H9 (cell line): ENCODE measurements around the gene HNF1A. TPM values are rescaled to one million over a fixed set of nuclear protein-coding genes. Genes with fewer than 3 reads are reported as not detected.

ENCODE experiments used
- DNase-seq: peaks from one replicate; pipeline ENCODE4 v3.0.0-alpha.2; 2017
- H2AFZ ChIP-seq: one replicate; pipeline ENCODE4 v1.6.1; 2013; ENCODE audit warnings: mild to moderate bottlenecking, low read length, control low read depth, moderate library complexity
- H2AK5ac ChIP-seq: 2 replicates; pipeline ENCODE4 v1.6.1; 2013; ENCODE audit warnings: low read length, control low read depth, mixed read lengths; ENCODE audit not compliant: insufficient read length
- H2BK120ac ChIP-seq: one replicate; pipeline ENCODE4 v1.6.1; 2013; ENCODE audit warnings: low read depth, mild to moderate bottlenecking, low read length, control low read depth, inconsistent platforms; ENCODE audit not compliant: poor library complexity, severe bottlenecking
- H2BK12ac ChIP-seq: 2 replicates; pipeline ENCODE4 v1.6.1; 2013; ENCODE audit warnings: low read length, control low read depth, mixed read lengths, low read depth; ENCODE audit not compliant: insufficient read length
- H2BK15ac ChIP-seq: 2 replicates; pipeline ENCODE4 v1.6.1; 2013; ENCODE audit warnings: low read depth, low read length, control low read depth
- H2BK20ac ChIP-seq: one replicate; pipeline ENCODE4 v1.6.1; 2013; ENCODE audit warnings: low read depth, mild to moderate bottlenecking, low read length, control low read depth, inconsistent platforms; ENCODE audit not compliant: poor library complexity, severe bottlenecking
- H2BK5ac ChIP-seq: 2 replicates; pipeline ENCODE4 v1.6.1; 2013; ENCODE audit warnings: low read length, control low read depth, mixed read lengths; ENCODE audit not compliant: insufficient read length
- H3K14ac ChIP-seq: 2 replicates; pipeline ENCODE4 v1.6.1; 2013; ENCODE audit warnings: low read length, control low read depth; ENCODE audit not compliant: insufficient read depth
- H3K18ac ChIP-seq: 2 replicates; pipeline ENCODE4 v1.6.1; 2013; ENCODE audit warnings: low read depth, mild to moderate bottlenecking, mixed read lengths, low read length, control low read depth; ENCODE audit not compliant: insufficient read length
- H3K23ac ChIP-seq: 2 replicates; pipeline ENCODE4 v1.6.1; 2013; ENCODE audit warnings: low read length, control low read depth, mixed read lengths, low read depth; ENCODE audit not compliant: insufficient read length
- H3K23me2 ChIP-seq: 2 replicates; pipeline ENCODE4 v1.6.1; 2013; ENCODE audit warnings: low read depth, mild to moderate bottlenecking, mixed read lengths, low read length, control low read depth; ENCODE audit not compliant: insufficient read length, poor library complexity, severe bottlenecking
- H3K27ac ChIP-seq: 2 replicates; pipeline ENCODE4 v1.5.1; 2013; ENCODE audit warnings: low read length, control low read depth, mixed read lengths, low read depth; ENCODE audit not compliant: insufficient read length
- H3K27me3 ChIP-seq: 2 replicates; pipeline ENCODE4 v1.6.1; 2013; ENCODE audit warnings: low read length, control low read depth, inconsistent platforms; ENCODE audit not compliant: insufficient read depth
- H3K4ac ChIP-seq: 2 replicates; pipeline ENCODE4 v1.6.1; 2013; ENCODE audit warnings: low read depth, mild to moderate bottlenecking, control low read depth, inconsistent platforms, low read length, moderate library complexity
- H3K4me1 ChIP-seq: 2 replicates; pipeline ENCODE4 v1.6.1; 2013; ENCODE audit warnings: low read length, control low read depth, inconsistent platforms; ENCODE audit not compliant: insufficient read depth
- H3K4me2 ChIP-seq: 2 replicates; pipeline ENCODE4 v1.6.1; 2013; ENCODE audit warnings: low read length, control low read depth, mixed read lengths; ENCODE audit not compliant: insufficient read length, insufficient read depth
- H3K56ac ChIP-seq: 2 replicates; pipeline ENCODE4 v1.6.1; 2013; ENCODE audit warnings: low read depth, mild to moderate bottlenecking, mixed read lengths, low read length, control low read depth; ENCODE audit not compliant: insufficient read length
- H3K79me1 ChIP-seq: 2 replicates; pipeline ENCODE4 v1.6.1; 2013; ENCODE audit warnings: low read depth, mild to moderate bottlenecking, moderate library complexity, low read length, control low read depth, inconsistent platforms; ENCODE audit not compliant: insufficient read depth, poor library complexity, severe bottlenecking
- H3K79me2 ChIP-seq: 2 replicates; pipeline ENCODE4 v1.6.1; 2013; ENCODE audit warnings: low read length, control low read depth, inconsistent platforms; ENCODE audit not compliant: insufficient read depth
- H3K9ac ChIP-seq: 2 replicates; pipeline ENCODE4 v1.6.1; 2013; ENCODE audit warnings: low read length, control low read depth, mixed read lengths; ENCODE audit not compliant: insufficient read length; ENCODE audit errors: extremely low read depth
- H3K9me3 ChIP-seq: one replicate; pipeline ENCODE4 v1.6.1; 2013; ENCODE audit warnings: low read depth, low read length, inconsistent platforms; ENCODE audit not compliant: control insufficient read depth
- H3T11ph ChIP-seq: one replicate; pipeline ENCODE4 v1.6.1; 2013; ENCODE audit warnings: mild to moderate bottlenecking, low read length, control low read depth, inconsistent platforms
- H4K20me1 ChIP-seq: one replicate; pipeline ENCODE4 v1.6.1; 2013; ENCODE audit not compliant: control insufficient read depth, insufficient read length, insufficient read depth
- H4K5ac ChIP-seq: 2 replicates; pipeline ENCODE4 v1.6.1; 2013; ENCODE audit warnings: low read depth, mild to moderate bottlenecking, mixed read lengths, low read length, control low read depth; ENCODE audit not compliant: insufficient read length
- H4K8ac ChIP-seq: replicated peaks from 2 replicates; pipeline ENCODE4 v1.6.1; 2013; ENCODE audit warnings: low read length, control low read depth, mixed read lengths, low read depth; ENCODE audit not compliant: insufficient read length
- H4K91ac ChIP-seq: 2 replicates; pipeline ENCODE4 v1.6.1; 2013; ENCODE audit warnings: low read depth, mild to moderate bottlenecking, moderate library complexity, mixed read lengths, low read length, control low read depth; ENCODE audit not compliant: insufficient read length
- H3K27ac Mint-ChIP-seq, 3 experiments: 2 replicates in 2 of 3; 3 replicates in 1 of 3; pipeline ENCODE4 v1.8.0; 2020 to 2021; ENCODE audit warnings: mixed read lengths in 3 of 3, mild to moderate bottlenecking in 1 of 3, moderate library complexity in 1 of 3
- H3K27me3 Mint-ChIP-seq: 2 replicates; pipeline ENCODE4 v1.8.0; 2021; ENCODE audit warnings: low read depth, mild to moderate bottlenecking, moderate library complexity, mixed read lengths
- H3K36me3 Mint-ChIP-seq, 3 experiments: 2 replicates in 2 of 3; 3 replicates in 1 of 3; pipeline ENCODE4 v1.8.0; 2020 to 2021; ENCODE audit warnings: low read depth in 3 of 3, mixed read lengths in 3 of 3; ENCODE audit not compliant: insufficient read depth in 1 of 3
- H3K4me1 Mint-ChIP-seq, 2 experiments: 2 replicates each; pipeline ENCODE4 v1.8.0; 2020; ENCODE audit warnings: mixed read lengths in 2 of 2
- H3K4me3 Mint-ChIP-seq, 2 experiments: 2 replicates in 1 of 2; 3 replicates in 1 of 2; pipeline ENCODE4 v1.8.0; 2020 to 2021; ENCODE audit warnings: mild to moderate bottlenecking in 2 of 2, mixed read lengths in 2 of 2, moderate library complexity in 1 of 2
- H3K9me3 Mint-ChIP-seq, 2 experiments: 2 replicates in 1 of 2; 3 replicates in 1 of 2; pipeline ENCODE4 v1.8.0; 2020; ENCODE audit warnings: mild to moderate bottlenecking in 2 of 2, mixed read lengths in 2 of 2, moderate library complexity in 1 of 2
- CTCF ChIP-seq: fragments of 200-600 bp; sonication (generic); conservative IDR thresholded peaks from 3 replicates; pipeline ENCODE4 v1.8.0; 2021; ENCODE audit warnings: antibody characterized with exemption, mild to moderate bottlenecking
- total RNA-seq: library from RNA; stranded (reverse); gene quantifications from 2 replicates; pipeline ENCODE4 v1.2.1, GENCODE V29; 2021

Gene HNF1A
- total RNA-seq, 1 experiment from 2014 or later = not detected

DNA sequence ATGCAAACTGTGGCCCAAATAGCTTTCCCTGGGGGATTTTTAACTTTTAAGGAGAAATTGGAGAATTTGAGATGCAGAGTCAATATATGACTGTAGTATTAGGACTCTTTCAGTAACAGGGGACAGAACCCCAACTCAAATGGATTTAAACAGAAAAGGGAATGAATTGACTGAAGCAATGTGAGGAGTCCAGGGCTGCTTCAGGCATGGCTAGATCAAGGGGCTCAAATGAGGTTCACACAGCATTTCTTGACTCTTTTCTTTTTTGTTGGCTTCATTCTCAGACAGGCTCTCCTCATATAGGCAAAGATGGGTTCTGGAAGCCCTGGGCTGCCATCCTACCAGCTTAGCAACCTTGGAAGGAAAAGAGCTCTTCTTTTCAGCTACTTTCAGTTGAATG lies 13.6 kb downstream of the HNF1A start:
- Histone ChIP-seq H3K4ac (no peak overlapping the region), H2AK5ac (no peak overlapping the region), H3K14ac (no peak overlapping the region)

More for the DNA sequence above, 13.6 kb downstream of the HNF1A start:
- H3K9me3 ChIP-seq = no peaks in the 10 kb centered on the region
- H4K20me1 ChIP-seq = no peaks in the 10 kb centered on the region
- no peak overlapping the region for H4K5ac ChIP-seq
- no peak overlapping the region for H2BK20ac ChIP-seq
- H3K4me3 Mint-ChIP-seq = no peak overlapping the region
- no peak overlapping the region for H4K91ac ChIP-seq
- no peak overlapping the region for H3K27ac ChIP-seq
- H3K23ac ChIP-seq = no peak overlapping the region
- no peak overlapping the region for H2BK120ac ChIP-seq
- peaks cover 0 to 6% of the 10 kb centered on the region in 2 experiments; a peak in 2 of 5 replicates for H3K9me3 Mint-ChIP-seq
- H2AFZ ChIP-seq = no peak overlapping the region
- H3K36me3 Mint-ChIP-seq = no peaks in the 10 kb centered on the region
- no peak overlapping the region for H4K8ac ChIP-seq
- H3K4me1 Mint-ChIP-seq = no peaks in the 10 kb centered on the region
- no peak overlapping the region for H2BK5ac ChIP-seq
- no peaks in the 10 kb centered on the region for H3K27me3 ChIP-seq
- no peaks in the 10 kb centered on the region for H3K4me1 ChIP-seq
- H3T11ph ChIP-seq = no peak overlapping the region
- H3K79me1 ChIP-seq = no peaks in the 10 kb centered on the region
- H3K27me3 Mint-ChIP-seq = peaks cover 12% of the 10 kb centered on the region
- no peak for TF ChIP-seq CTCF
- H3K79me2 ChIP-seq = no peaks in the 10 kb centered on the region
- DNase-seq = no peak
- H3K56ac ChIP-seq = no peak overlapping the region
- H3K27ac Mint-ChIP-seq = no peak overlapping the region
- H3K4me2 ChIP-seq = no peak overlapping the region
- no peak overlapping the region for H3K18ac ChIP-seq
- no peaks in the 10 kb centered on the region for H3K23me2 ChIP-seq
- no peak overlapping the region for H2BK12ac ChIP-seq
- no peak overlapping the region for H2BK15ac ChIP-seq
- no peak overlapping the region for H3K9ac ChIP-seq
